OCI-LY7 (cell line): Measurements from ENCODE around the gene NAPG.

Source experiments
- CTCF ChIP-seq: fragments of 200-600 bp; sonication (generic); conservative IDR thresholded peaks from 2 replicates; pipeline ENCODE4 v1.5.1; 2014; ENCODE audit warnings: mild to moderate bottlenecking, antibody characterized with exemption, low read length, moderate library complexity, mixed read lengths
- EZH2phosphoT487 ChIP-seq: fragments of 200-600 bp; sonication (generic); IDR thresholded peaks from 2 replicates; pipeline ENCODE4 v1.6.1; 2018; ENCODE audit warnings: low read depth, borderline replicate concordance, mild to moderate bottlenecking, mixed run types, antibody characterized with exemption, low read length, moderate library complexity, mixed read lengths

- TF ChIP-seq CTCF, result no peak
- no peak for TF ChIP-seq EZH2phosphoT487
Measured at GRCh38 chr18:10482985-10483949, 42.6 kb upstream of the NAPG start.
